ENCODE measurements around the gene AGTRAP.

Gene AGTRAP

GRCh38 chr1:11764115-11764514 is 28.2 kb downstream of the AGTRAP start:
- DNase-seq (ENCODE audit: low read depth) = no peak

DNA sequence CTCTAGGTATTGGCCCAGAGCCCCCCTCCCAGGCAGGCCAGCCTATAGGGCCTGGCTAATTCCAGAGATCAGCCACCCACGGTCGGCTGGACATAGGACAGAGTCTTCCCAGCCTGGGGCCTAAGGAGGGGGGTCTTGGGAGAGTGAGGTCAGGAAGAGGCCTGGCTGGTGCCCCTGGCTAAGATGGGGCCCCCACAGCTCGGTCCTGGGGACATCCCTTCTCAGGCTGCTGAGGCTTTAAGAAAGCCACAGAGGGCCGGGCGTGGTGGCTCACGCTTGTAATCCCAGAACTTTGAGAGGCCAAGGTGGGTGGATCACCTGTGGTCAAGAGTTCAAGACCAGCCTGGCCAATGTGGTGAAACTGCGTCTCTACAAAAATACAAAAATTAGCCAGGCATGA is 28.6 kb downstream of the AGTRAP start:
- DNase-seq (ENCODE audit: low read depth) = no peak

DNA sequence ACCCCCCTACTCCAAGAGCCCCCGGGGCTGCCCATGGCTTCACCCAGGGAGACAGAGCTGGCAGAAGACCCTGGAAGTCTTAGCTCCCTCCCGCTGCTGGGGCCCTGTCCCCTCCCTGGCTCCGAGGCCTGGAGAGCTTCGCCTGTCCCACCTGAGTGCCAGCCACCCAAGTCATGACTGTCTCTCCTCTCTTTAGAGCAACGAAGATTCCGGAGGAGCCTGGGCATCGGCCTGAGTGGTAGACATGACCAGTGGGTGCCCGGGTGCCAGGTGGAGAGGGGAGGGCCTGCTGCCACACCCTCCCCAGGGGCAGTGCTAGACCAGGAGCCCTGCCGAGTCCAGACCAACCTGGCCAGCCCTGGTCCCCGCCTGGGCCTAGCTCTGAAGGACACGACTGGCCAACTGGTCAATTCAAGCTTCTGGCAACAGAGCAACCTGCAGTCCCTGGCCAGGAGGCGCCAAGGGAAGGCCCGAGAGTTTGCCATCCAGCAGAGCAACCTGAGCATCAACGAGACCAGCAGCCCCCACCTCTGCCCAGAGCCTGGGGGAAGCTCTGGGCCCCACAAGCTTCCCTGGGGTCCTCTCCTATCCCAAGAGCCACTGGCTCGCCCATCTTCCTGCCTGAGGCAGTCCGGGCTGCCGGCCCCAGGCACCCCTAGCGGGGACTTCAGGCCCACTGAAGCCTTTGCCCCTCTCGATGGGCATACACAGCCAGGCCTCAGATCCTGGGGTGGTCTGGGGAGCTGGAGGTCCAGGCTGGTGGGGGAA is 29.9 kb downstream of the AGTRAP start:
- no peak for DNase-seq (ENCODE audit: low read depth)

DNA sequence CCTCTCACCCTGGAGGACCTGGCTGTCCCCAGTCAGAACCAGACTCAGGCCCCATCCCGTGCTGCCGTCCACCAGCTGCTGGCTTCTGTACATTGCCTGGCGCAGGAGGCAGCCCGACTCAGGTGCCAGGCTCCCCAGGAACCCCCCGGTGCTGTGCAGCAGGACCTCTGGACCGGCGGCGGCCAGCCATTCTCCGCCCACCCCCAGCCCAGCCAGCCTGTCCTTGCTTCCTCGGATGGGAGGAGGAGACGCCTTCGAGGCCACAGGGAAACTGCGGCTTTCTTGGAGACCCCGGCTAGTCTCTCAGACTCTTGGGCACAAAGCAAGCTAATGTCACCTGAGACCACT is 30.5 kb downstream of the AGTRAP start:
- DNase-seq (ENCODE audit: low read depth) = no peak

DNA sequence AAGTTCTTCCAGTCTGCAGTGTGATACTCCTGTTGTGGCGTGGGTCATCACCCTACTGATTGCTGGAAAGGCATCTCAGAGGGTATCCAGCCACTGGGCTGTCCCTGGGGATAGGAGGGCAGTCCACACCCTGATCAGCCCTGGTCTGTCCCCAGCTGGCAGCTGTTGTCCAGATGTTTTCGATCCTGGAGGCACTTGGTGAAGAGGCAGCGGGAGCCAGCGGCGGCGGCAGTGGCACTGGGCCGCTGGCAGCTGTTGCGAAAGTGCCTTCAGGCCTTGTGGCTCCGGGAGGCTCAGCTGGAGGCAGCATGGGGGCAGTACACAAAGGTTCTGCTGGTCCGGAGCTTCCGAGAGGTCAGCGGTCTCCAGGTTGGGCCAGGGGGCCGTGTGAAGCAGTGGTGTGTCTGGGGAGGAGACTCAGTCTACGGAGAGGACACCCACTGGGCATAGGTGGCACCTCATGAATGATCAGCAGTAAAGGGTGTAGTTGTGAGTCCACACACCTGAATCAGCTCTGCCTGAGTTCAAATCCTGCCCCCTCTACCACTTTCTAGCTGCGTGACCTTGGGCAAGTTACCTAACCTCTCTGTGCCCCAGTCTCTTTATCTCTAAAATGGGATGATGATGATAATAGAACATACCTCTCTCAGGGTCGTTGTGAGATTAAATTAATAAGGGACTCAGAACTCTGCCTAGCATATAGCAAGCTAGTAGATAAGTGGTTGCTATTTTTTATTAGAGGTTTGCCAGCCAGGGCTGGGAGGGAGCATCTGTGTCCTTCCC is 32.2 kb downstream of the AGTRAP start:
- DNase-seq (ENCODE audit: low read depth) = no peak

DNA sequence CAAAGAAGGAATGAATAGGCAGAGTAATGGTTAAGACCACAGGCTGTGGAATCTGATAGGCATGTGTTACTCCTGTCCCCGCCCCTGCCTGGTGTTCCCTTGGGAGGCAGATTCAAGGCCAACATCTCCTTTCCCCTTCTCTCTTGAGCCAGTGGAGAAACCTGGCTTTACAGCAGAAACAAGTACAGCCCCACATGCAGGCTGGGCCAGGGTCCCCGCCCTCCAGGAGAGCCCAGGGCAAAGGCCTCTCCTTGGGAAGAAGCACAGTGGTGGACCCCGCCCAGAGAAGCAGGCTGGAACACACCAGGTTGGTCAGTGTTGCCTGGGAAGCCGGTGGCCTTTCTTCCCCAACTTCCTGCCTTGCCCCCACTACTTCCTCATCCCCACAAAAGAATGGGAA is 32.9 kb downstream of the AGTRAP start:
- DNase-seq (ENCODE audit: low read depth) = no peak

DNA sequence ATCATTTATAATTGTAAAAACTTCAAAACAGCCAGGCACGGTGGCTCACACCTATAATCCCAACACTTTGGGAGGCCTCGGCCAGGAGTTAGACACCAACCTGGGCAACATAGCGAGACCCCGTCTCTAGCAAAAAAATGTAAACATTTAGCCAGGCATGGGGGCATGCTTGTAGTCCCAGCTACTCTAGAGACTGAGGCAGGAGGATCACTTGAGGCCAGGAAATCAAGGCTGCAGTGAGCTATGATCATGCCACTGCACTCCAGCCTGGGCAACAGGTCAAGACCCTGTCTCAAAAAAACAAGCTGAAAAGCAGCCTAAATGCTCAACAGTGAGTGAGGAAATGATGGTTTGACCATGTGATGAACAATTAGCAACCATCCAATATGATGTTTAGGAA is 33.3 kb downstream of the AGTRAP start:
- DNase-seq (ENCODE audit: low read depth) = no peak

DNA sequence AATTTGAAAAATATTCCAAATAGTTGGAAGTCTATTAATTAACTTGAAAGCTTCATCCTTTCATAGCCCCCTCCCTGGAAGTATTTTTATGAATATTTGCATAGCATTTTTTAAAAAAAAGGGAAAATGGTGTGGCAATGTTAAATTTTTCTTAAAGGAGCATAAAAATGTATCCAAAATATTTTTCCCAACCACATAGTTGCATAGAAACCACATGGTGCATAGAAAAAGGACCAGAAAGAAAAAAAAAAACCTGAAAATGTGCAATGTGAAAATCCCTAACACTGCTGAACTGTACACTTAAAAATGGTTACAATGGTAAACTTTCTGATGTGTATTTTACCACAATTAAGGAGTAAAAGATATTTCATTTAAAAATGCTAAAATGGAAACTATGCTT is 34.1 kb downstream of the AGTRAP start:
- DNase-seq (ENCODE audit: low read depth) = no peak

- no peak for DNase-seq (ENCODE audit: low read depth)
Observed at GRCh38 chr1:11771481-11772043, 35.6 kb downstream of the AGTRAP start.

- DNase-seq (ENCODE audit: low read depth) = no peak
Observed at GRCh38 chr1:11772458-11772857, 36.5 kb downstream of the AGTRAP start.

DNA sequence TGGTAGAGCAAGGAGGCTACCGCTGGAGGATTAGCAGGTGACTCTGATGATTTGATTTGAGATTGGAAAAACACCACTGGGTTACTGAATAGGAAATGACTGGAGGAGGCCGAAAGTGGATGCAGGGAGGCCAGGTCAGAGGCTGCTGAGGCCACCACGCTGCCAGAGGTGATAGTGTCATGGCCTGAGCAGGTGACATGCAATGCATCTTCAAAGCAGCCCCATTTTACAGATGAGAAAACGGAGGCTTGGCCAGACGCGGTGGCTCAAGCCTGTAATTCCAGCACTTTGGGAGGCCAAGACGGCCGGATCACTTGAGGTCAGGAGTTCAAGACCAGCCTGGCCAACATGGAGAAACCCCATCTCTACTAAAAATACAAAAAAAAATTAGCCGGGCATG is 38.8 kb downstream of the AGTRAP start:
- DNase-seq (ENCODE audit: low read depth) = no peak

DNA sequence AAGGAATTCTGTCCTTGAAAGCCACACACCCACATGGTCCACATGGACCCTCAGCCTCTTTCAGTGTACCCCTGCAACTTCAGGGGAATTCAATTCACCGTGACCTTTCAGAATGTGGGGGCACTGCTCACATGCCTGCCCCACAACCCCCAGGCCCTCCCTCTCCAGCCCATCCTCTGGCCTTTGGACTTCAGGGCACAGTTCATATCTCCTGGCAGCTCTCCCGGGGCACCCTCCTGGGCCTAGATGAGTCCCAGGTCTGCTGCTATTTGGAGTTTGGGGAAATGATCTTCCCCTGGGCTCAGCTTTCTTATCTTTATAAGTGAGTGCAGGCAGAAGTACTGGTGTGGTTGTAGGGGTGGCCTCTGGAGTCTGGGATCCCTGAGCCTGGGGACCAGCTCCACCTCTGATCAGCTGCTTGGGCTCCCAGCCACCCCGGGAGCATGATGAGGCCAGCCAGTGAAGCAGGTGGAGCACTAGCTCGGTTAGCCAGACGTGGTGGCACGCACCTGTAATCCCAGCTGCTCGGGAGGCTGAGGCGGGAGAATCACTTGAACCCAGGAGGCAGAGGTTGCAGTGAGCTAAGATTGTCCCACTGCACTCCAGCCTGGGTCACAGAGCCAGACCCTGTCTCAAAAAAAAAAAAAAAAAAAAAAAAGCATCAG is 41.9 kb downstream of the AGTRAP start:
- no peak for DNase-seq (ENCODE audit: low read depth)

DNA sequence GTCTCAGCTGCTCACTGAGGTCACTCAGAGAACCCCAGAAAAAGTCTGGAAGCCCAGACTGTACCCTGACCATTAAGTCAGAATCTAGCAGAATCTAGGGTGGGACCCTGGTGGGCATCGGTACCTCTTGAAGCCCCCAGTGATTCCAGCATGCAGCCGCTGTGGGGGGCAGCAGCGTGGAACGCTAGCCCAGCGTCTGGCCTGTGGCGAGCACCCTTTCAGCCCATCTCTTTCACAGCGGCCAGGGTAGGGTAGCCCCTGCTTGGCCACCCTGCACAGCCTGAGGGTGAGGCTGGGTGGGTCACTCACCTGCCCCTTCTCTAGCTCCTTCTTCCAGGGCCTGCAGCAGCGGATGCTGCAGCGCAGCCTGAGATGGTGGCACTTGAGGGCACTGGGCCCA is 42.4 kb downstream of the AGTRAP start:
- no peak for DNase-seq (ENCODE audit: low read depth)

GRCh38 chr1:11778844-11779623 is 43.1 kb downstream of the AGTRAP start:
- no peak for DNase-seq (ENCODE audit: low read depth)

DNA sequence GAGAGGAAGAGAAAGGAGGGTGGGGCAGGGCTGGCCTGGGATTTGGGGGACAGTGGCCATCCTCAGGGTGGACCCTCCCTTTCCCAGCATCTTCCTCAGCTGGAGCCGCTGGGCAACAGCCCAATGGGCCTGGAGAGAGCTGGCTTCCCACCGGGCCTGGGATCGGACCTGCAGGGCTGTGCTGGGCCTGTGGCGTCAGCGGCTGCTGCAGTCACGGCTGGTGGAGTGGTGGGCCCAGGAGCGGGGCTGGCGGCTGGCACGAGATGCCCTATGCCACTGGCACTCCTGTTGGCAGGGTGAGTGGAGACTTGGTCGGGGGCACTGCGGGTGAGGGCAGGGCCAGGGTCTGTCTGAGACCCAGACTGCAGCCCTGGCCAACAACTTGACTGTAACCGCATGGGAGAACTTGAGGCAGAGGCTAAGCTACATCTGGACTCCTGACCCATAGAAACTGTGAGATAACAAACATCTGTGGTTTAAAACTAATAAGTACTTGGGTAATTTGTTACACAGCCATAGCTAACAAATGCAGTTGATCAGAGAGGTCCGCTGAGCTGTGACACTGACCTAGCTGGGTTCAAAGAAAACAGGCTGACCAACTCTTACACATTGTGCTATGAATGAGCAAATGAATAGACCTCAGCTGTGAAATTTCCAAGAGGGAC is 43.9 kb downstream of the AGTRAP start:
- no peak for DNase-seq (ENCODE audit: low read depth)

GRCh38 chr1:11780380-11781147 is 44.6 kb downstream of the AGTRAP start:
- no peak for DNase-seq (ENCODE audit: low read depth)

DNA sequence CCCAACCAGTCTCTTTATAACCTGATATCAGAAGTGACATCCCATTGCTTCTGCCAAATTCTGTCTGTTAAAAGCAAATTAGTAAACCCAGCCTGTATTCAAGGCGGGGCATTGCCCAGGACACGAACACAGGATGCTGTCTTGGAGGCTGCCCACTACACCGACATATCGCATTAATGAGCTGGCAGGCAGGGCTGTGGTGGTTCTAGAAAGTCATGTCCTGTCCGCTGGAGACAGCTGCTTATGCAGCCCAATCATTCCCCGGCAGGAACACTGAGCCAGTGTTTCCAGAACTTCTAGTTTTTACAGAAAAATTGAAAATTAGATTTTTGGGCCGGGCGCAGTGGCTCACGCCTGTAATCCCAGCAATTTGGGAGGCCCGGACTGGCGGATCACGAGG is 45.4 kb downstream of the AGTRAP start:
- no peak for DNase-seq (ENCODE audit: low read depth)

- DNase-seq (ENCODE audit: low read depth) = no peak
Observed at GRCh38 chr1:11782127-11782708, 46.3 kb downstream of the AGTRAP start.

DNA sequence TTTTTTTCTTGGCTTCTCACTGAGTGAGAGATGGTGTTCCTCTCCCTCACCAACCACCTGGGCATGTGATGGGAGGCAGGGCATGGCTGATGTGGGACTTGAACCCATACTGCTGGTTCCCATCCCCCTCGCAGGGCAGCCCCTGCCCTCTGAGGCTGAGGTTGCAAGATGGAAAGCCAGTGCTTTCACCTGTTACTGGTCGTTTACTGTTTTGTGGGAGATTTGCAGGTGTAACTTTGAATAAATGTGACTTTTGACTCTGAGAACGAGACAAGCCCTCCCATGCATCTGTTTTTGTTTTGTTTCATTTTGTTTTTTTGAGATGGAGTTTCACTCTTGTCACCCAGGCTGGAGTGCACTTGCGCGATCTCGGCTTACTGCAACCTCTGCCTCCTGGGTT is 47.6 kb downstream of the AGTRAP start:
- no peak for DNase-seq (ENCODE audit: low read depth)

DNA sequence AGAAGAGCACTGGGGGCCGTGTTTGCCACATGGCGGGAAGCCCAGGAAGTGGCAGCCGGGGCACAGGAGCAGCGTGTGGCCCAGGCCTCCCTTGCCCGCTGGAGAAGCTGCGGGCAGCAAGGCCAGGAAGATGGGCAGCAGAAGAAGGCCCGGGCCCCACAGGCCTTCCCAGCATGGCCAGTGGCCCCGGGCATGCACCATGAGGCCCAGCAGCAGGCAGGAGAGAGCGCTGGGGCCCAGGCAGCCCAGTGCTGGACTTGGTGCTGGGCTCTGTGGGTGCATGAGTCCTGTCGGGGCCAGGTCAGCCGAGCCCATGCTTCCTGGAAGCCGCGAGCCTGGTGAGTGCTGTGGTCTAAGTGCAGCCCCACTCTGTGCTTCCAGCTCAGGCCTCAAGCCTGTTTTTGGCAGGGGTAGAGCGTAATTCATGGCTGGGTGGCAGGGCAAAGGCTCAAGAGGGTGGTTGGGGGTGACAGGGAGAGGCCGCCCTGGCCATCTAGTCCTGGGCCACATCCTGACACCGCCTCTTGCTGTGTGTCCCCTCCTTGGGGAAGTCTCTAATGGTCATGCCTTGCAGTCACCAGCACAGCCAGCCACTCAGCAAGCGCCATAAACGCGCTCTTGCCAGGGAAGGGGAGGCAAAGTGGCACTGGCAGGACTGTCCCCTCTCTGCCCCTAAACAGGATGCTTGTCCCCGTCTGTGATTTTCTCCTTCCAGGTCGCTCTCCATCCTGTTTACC is 48.5 kb downstream of the AGTRAP start:
- no peak for DNase-seq (ENCODE audit: low read depth)

Measured in activated T-helper 1 cell treated with Interleukin-2 at 50 U/mL for 16 hours (primary cell).